ENCODE data around the gene TM9SF1. TPM values are rescaled to one million over a fixed set of nuclear protein-coding genes. Genes with fewer than 3 reads are reported as not detected.
A peak's percentile ranks its signal among the peaks of the same experiment; 100 is the strongest.

TM9SF1 gene
- total and polyA plus RNA-seq, 2 of the 13 experiments (the other 11 are each of a cell fraction or from before 2014, with no cell fraction given): 83.2 to 110 TPM

GRCh38 chr14:24146453-24146977 is 48.7 kb downstream of the TM9SF1 start, which contains the start of gene PSME2 (continued):
- TF ChIP-seq ETS1 (CRISPR knock-in tag; IDR thresholded peaks at IDR 0.05): no peak
- TF ChIP-seq ZNF703 (CRISPR knock-in tag; IDR thresholded peaks at IDR 0.05; ENCODE audit: borderline replicate concordance): no peak
- no peak for TF ChIP-seq ZNF619 (CRISPR knock-in tag; IDR thresholded peaks at IDR 0.05)
- TF ChIP-seq HMG20B (CRISPR knock-in tag; conservative IDR thresholded peaks at IDR 0.05): no peak; the same call in 1 of the 2 replicates
- TF ChIP-seq KAT8 (CRISPR knock-in tag; IDR thresholded peaks at IDR 0.05): no peak; the same call in 1 of the 2 replicates
- TF ChIP-seq ZNF768 (CRISPR knock-in tag; IDR thresholded peaks at IDR 0.05): peak; percentile 49; the same call in 1 of the 2 replicates
- no peak for TF ChIP-seq ZXDC (CRISPR knock-in tag; IDR thresholded peaks at IDR 0.05)
- TF ChIP-seq GABPB1 (CRISPR knock-in tag; IDR thresholded peaks at IDR 0.05): no peak; the same call in 1 of the 2 replicates
- TF ChIP-seq KMT2A (CRISPR knock-in tag; IDR thresholded peaks at IDR 0.05): peak; percentile 89
- peak; percentile 34; the same call in 1 of the 2 replicates for TF ChIP-seq STAT6 (CRISPR knock-in tag; IDR thresholded peaks at IDR 0.05; ENCODE audit: borderline replicate concordance)
- TF ChIP-seq KLF9 (CRISPR knock-in tag; IDR thresholded peaks at IDR 0.05; ENCODE audit: low read depth): no peak
- no peak for TF ChIP-seq HNRNPK (IDR thresholded peaks at IDR 0.05; ENCODE audit: low read depth, low read length, poor library complexity, severe bottlenecking)
- TF ChIP-seq ZNF615 (CRISPR knock-in tag; IDR thresholded peaks at IDR 0.05; ENCODE audit: borderline replicate concordance): no peak
- 0 out of 2 replicates have a peak, but pooled peaks have one; percentile 7 for TF ChIP-seq ZBTB21 (CRISPR knock-in tag; IDR thresholded peaks at IDR 0.05)
- TF ChIP-seq ZNF737 (CRISPR knock-in tag; IDR thresholded peaks at IDR 0.05; ENCODE audit: borderline replicate concordance): no peak
- no peak; the same call in 1 of the 2 replicates for TF ChIP-seq CREM (IDR thresholded peaks at IDR 0.05)
- 0 out of 2 replicates have a peak, but pooled peaks have one; percentile 34 for TF ChIP-seq CREM (CRISPR knock-in tag; IDR thresholded peaks at IDR 0.05)
